HepG2 (cell line): ENCODE measurements around the gene WNT7A.

Experiments used
- TSC22D2 ChIP-seq: sonication (generic); formaldehyde crosslinking; IDR thresholded peaks from 2 replicates; pipeline ENCODE4 v1.5.1; 2020; ENCODE audit warnings: missing genetic modification reagents, mild to moderate bottlenecking, borderline replicate concordance
- ZNF274 ChIP-seq: sonication (generic); formaldehyde crosslinking; IDR thresholded peaks from 2 replicates; pipeline ENCODE4 v1.5.1; 2020; ENCODE audit warnings: mild to moderate bottlenecking, missing genetic modification reagents
- TF ChIP-seq, protein P1 (sequence below): sonication (generic); formaldehyde crosslinking; IDR thresholded peaks from 2 replicates; pipeline ENCODE4 v1.5.0; 2020; ENCODE audit warnings: mild to moderate bottlenecking, missing genetic modification reagents, moderate library complexity
- TF ChIP-seq, protein P2 (sequence below): sonication (generic); formaldehyde crosslinking; conservative IDR thresholded peaks from 2 replicates; pipeline ENCODE4 v1.8.1; 2023; ENCODE audit warnings: missing genetic modification reagents

DNA sequence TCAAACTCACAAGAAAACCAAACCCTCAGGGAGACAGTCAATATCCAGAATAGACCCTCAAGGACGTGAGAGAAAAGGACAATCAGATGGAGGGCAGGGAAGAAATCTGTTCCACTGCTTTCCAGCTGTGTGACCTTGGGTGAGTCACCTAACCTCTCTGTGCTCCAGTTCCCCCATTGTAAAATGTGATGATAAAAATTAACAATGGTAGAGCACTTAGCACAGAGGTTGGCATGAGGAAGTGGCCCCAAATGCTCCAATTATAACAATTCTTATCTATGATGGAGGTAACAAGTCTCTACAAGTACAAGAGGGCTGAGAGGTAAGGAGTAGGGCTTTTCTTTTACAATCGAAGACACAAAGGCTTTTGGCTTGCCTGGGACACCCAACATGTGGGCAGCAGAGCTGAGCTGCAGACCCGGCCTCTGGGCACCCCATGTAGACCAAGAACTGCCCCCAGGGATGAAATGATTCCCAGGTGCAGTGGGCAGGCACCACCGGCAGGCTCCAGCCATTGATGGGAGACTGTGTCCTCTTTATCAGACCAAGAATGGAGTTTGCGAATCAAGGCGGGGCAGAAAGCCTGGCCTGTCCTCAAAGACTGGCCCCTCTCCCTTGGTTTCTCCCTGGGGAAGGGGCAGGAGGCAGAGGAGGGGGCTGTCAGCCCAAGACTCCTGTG lies 22.0 kb downstream of the WNT7A start:
- TF ChIP-seq TSC22D2 (CRISPR knock-in tag) = no peak
- TF ChIP-seq ZNF274 (CRISPR knock-in tag) = no peak
- TF ChIP-seq, protein P1, sequence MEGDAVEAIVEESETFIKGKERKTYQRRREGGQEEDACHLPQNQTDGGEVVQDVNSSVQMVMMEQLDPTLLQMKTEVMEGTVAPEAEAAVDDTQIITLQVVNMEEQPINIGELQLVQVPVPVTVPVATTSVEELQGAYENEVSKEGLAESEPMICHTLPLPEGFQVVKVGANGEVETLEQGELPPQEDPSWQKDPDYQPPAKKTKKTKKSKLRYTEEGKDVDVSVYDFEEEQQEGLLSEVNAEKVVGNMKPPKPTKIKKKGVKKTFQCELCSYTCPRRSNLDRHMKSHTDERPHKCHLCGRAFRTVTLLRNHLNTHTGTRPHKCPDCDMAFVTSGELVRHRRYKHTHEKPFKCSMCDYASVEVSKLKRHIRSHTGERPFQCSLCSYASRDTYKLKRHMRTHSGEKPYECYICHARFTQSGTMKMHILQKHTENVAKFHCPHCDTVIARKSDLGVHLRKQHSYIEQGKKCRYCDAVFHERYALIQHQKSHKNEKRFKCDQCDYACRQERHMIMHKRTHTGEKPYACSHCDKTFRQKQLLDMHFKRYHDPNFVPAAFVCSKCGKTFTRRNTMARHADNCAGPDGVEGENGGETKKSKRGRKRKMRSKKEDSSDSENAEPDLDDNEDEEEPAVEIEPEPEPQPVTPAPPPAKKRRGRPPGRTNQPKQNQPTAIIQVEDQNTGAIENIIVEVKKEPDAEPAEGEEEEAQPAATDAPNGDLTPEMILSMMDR = no peak
- TF ChIP-seq, protein P2, sequence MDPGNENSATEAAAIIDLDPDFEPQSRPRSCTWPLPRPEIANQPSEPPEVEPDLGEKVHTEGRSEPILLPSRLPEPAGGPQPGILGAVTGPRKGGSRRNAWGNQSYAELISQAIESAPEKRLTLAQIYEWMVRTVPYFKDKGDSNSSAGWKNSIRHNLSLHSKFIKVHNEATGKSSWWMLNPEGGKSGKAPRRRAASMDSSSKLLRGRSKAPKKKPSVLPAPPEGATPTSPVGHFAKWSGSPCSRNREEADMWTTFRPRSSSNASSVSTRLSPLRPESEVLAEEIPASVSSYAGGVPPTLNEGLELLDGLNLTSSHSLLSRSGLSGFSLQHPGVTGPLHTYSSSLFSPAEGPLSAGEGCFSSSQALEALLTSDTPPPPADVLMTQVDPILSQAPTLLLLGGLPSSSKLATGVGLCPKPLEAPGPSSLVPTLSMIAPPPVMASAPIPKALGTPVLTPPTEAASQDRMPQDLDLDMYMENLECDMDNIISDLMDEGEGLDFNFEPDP (CRISPR knock-in tag) = no peak
